ENCODE measurements around the gene PHRF1. TPM values are rescaled to one million over a fixed set of nuclear protein-coding genes. Genes with fewer than 3 reads are reported as not detected.

Gene PHRF1
- total and polyA plus RNA-seq, 8 donors, result 11.2 to 39.3 (median 14.8) TPM

DNA sequence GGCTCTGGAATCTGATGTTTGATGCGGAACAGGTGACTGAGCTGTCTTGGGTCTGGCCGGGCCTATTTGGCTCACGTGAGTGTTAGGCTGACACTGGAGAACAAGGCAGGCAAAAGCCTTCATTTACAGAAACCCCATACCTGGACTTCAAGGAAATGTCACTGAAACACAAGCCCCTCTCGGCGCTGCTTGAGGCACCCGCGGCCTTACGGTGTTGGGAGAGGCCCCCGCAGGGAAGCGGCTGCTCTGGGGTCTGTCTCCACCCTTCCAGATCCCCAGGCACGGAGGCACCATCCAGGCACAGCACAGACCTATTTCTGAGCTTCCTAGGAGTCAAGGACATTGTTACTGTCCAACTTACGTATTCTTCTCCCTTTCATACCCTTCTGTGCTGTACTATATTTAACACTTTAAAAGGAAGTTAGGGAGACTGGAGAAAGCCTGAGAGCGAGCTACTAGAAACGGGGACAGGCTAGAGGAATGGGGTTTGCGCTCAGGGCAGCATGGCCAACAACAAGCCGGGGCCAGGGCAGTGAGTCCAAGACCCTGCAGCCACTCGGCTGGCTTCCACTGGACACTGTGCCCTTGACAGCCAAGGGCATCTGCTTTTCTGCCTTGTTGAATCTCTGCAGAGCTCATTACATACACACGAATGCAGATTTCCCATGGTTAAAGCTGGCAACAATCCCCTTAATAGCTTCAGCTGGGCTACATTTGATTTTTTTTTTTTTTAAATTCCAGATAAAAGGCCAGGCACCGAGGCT is 84.6 kb downstream of the PHRF1 start:
- Histone ChIP-seq H3K4me3 (no peak overlapping the region), H3K27ac (no peak overlapping the region), H3K36me3 (peaks cover 0 to 4% (median 0%) of the 10 kb centered on the region in 3 donors), H3K4me1 (no peaks in the 10 kb centered on the region), H3K9me3 (no peaks in the 10 kb centered on the region), H3K27me3 (no peaks in the 10 kb centered on the region)
- TF ChIP-seq, protein P1, sequence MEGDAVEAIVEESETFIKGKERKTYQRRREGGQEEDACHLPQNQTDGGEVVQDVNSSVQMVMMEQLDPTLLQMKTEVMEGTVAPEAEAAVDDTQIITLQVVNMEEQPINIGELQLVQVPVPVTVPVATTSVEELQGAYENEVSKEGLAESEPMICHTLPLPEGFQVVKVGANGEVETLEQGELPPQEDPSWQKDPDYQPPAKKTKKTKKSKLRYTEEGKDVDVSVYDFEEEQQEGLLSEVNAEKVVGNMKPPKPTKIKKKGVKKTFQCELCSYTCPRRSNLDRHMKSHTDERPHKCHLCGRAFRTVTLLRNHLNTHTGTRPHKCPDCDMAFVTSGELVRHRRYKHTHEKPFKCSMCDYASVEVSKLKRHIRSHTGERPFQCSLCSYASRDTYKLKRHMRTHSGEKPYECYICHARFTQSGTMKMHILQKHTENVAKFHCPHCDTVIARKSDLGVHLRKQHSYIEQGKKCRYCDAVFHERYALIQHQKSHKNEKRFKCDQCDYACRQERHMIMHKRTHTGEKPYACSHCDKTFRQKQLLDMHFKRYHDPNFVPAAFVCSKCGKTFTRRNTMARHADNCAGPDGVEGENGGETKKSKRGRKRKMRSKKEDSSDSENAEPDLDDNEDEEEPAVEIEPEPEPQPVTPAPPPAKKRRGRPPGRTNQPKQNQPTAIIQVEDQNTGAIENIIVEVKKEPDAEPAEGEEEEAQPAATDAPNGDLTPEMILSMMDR (IDR thresholded peaks at IDR 0.05), result no peak
- FAIRE-seq (no peak), ATAC-seq (no peak), DNase-seq (no peak)
- 88 to 89% methylated on average over 19 of the region's 19 CpGs for WGBS, 2 donors
- intact Hi-C loops (cut with DNase I), result loop anchor here in 2 of 3 donors (5.0 kb wide), 1 partner anchor 61 kb away; no protein-coding TSS in a partner anchor

Small RNAs within 50 kb of the gene (microRNA-seq; reads per million reads assigned to microRNA genes)
- gene MIR210, result 57.6 to 159 reads per million in 2 donors

Other genes with a start within 250 kb of the PHRF1 start
- gene B4GALNT4, start 207.0 kb upstream of the PHRF1 start, total RNA-seq, result 1 to 10 TPM in 5 of 6 donors, under 1 TPM in 1; 0.95 to 4.8 (median 1.8) TPM
- gene B4GALNT4, start 207.0 kb upstream of the PHRF1 start, polyA plus RNA-seq, result 10 to 100 TPM in 1 of 2 donors, 1 to 10 TPM in 1; 6.8 to 25.9 TPM
- gene PKP3, start 182.3 kb upstream of the PHRF1 start, total RNA-seq, result 10 to 100 TPM; 23.4 to 36.1 (median 26.2) TPM
- 10 to 100 TPM; 33.8 to 50.5 TPM for gene PKP3, start 182.3 kb upstream of the PHRF1 start, polyA plus RNA-seq
- gene SIGIRR, start 161.5 kb upstream of the PHRF1 start, total RNA-seq, result 10 to 100 TPM; 39.2 to 62.1 (median 46.9) TPM
- 100 to 1,000 TPM; 138 to 158 TPM for gene SIGIRR, start 161.5 kb upstream of the PHRF1 start, polyA plus RNA-seq
- gene ANO9, start 134.5 kb upstream of the PHRF1 start, total RNA-seq, result 10 to 100 TPM in 4 of 6 donors, 1 to 10 TPM in 2; 6.2 to 32.1 (median 12.5) TPM
- gene ANO9, start 134.5 kb upstream of the PHRF1 start, polyA plus RNA-seq, result 10 to 100 TPM; 46.2 to 68.7 TPM
- 10 to 100 TPM; 11.3 to 17.4 (median 15.2) TPM for gene PTDSS2, start 126.2 kb upstream of the PHRF1 start, total RNA-seq
- 10 to 100 TPM; 24.7 to 44.7 TPM for gene PTDSS2, start 126.2 kb upstream of the PHRF1 start, polyA plus RNA-seq
- gene RNH1, start 69.2 kb upstream of the PHRF1 start, total RNA-seq, result 10 to 100 TPM; 38.9 to 65.1 (median 59.1) TPM
- gene RNH1, start 69.2 kb upstream of the PHRF1 start, polyA plus RNA-seq, result 10 to 100 TPM; 66.8 to 87.7 TPM
- gene HRAS, start 40.9 kb upstream of the PHRF1 start, total RNA-seq, result 10 to 100 TPM; 10.4 to 22.6 (median 19.2) TPM
- 100 to 1,000 TPM; 103 to 130 TPM for gene HRAS, start 40.9 kb upstream of the PHRF1 start, polyA plus RNA-seq
- 1 to 10 TPM in 5 of 6 donors, under 1 TPM in 1; 0.98 to 2.0 (median 1.6) TPM for gene LRRC56, start 38.9 kb upstream of the PHRF1 start, total RNA-seq
- 1 to 10 TPM; 5.4 to 7.3 TPM for gene LRRC56, start 38.9 kb upstream of the PHRF1 start, polyA plus RNA-seq
- 1 to 10 TPM; 2.7 to 6.9 (median 5.6) TPM for gene LMNTD2, start 15.7 kb upstream of the PHRF1 start, total RNA-seq
- gene LMNTD2, start 15.7 kb upstream of the PHRF1 start, polyA plus RNA-seq, result 10 to 100 TPM; 10.4 to 24.2 TPM
- 10 to 100 TPM; 17.6 to 35.7 (median 27.9) TPM for gene RASSF7, start 15.5 kb upstream of the PHRF1 start, total RNA-seq
- gene RASSF7, start 15.5 kb upstream of the PHRF1 start, polyA plus RNA-seq, result 100 to 1,000 TPM; 171 to 253 TPM
- 10 to 100 TPM in 2 of 6 donors, 1 to 10 TPM in 4; 4.0 to 30.0 (median 9.1) TPM for gene IRF7, start 39.5 kb downstream of the PHRF1 start, total RNA-seq
- gene IRF7, start 39.5 kb downstream of the PHRF1 start, polyA plus RNA-seq, result 10 to 100 TPM; 33.4 to 36.6 TPM
- gene CDHR5, start 48.5 kb downstream of the PHRF1 start, total RNA-seq, result 1 to 10 TPM in 5 of 6 donors, under 1 TPM in 1; 0.61 to 2.7 (median 1.5) TPM
- 1 to 10 TPM; 1.3 to 4.4 TPM for gene CDHR5, start 48.5 kb downstream of the PHRF1 start, polyA plus RNA-seq
- gene SCT, start 50.7 kb downstream of the PHRF1 start, total RNA-seq, result under 1 TPM in 2 of 6 donors, not detected in 4; 0.58 to 0.69 TPM
- not detected for gene SCT, start 50.7 kb downstream of the PHRF1 start, polyA plus RNA-seq
- gene DRD4, start 60.8 kb downstream of the PHRF1 start, total RNA-seq, result 1 to 10 TPM in 1 of 6 donors, under 1 TPM in 5; 0.28 to 1.4 (median 0.66) TPM
- gene DRD4, start 60.8 kb downstream of the PHRF1 start, polyA plus RNA-seq, result 1 to 10 TPM; 2.4 TPM
- 10 to 100 TPM; 15.9 to 26.9 (median 18.5) TPM for gene DEAF1, start 118.8 kb downstream of the PHRF1 start, total RNA-seq
- gene DEAF1, start 118.8 kb downstream of the PHRF1 start, polyA plus RNA-seq, result 10 to 100 TPM; 28.4 to 33.8 TPM
- 10 to 100 TPM in 4 of 6 donors, 1 to 10 TPM in 2; 8.5 to 16.4 (median 14.2) TPM for gene TMEM80, start 119.3 kb downstream of the PHRF1 start, total RNA-seq
- gene TMEM80, start 119.3 kb downstream of the PHRF1 start, polyA plus RNA-seq, result 10 to 100 TPM; 18.6 to 24.7 TPM
- 100 to 1,000 TPM in 2 of 6 donors, 10 to 100 TPM in 4; 58.1 to 113 (median 71.1) TPM for gene EPS8L2, start 129.8 kb downstream of the PHRF1 start, total RNA-seq
- gene EPS8L2, start 129.8 kb downstream of the PHRF1 start, polyA plus RNA-seq, result 100 to 1,000 TPM; 249 to 286 TPM
- 10 to 100 TPM; 52.5 to 83.9 (median 78.2) TPM for gene TALDO1, start 171.0 kb downstream of the PHRF1 start, total RNA-seq
- gene TALDO1, start 171.0 kb downstream of the PHRF1 start, polyA plus RNA-seq, result 10 to 100 TPM; 50.3 to 70.0 TPM
- gene GATD1, start 201.0 kb downstream of the PHRF1 start, total RNA-seq, result 10 to 100 TPM; 13.6 to 28.9 (median 18.1) TPM
- gene GATD1, start 201.0 kb downstream of the PHRF1 start, polyA plus RNA-seq, result 10 to 100 TPM; 27.9 to 43.2 TPM
- under 1 TPM in 1 of 6 donors, not detected in 5; 0.12 TPM for gene CEND1, start 213.6 kb downstream of the PHRF1 start, total RNA-seq
- gene CEND1, start 213.6 kb downstream of the PHRF1 start, polyA plus RNA-seq, result under 1 TPM; 0.27 to 0.42 TPM
- gene SLC25A22, start 221.8 kb downstream of the PHRF1 start, total RNA-seq, result 10 to 100 TPM; 32.2 to 84.0 (median 41.8) TPM
- 10 to 100 TPM; 40.4 to 45.5 TPM for gene SLC25A22, start 221.8 kb downstream of the PHRF1 start, polyA plus RNA-seq
- gene PIDD1, start 228.8 kb downstream of the PHRF1 start, total RNA-seq, result 10 to 100 TPM in 1 of 6 donors, 1 to 10 TPM in 5; 6.3 to 12.9 (median 8.7) TPM
- gene PIDD1, start 228.8 kb downstream of the PHRF1 start, polyA plus RNA-seq, result 10 to 100 TPM; 53.1 to 70.9 TPM
- 1,000 to 10,000 TPM in 5 of 6 donors, 100 to 1,000 TPM in 1; 944 to 1,591 (median 1,137) TPM for gene RPLP2, start 233.5 kb downstream of the PHRF1 start, total RNA-seq
- 1,000 to 10,000 TPM in 1 of 2 donors, 100 to 1,000 TPM in 1; 761 to 1,687 TPM for gene RPLP2, start 233.5 kb downstream of the PHRF1 start, polyA plus RNA-seq
- 100 to 1,000 TPM in 1 of 6 donors, 10 to 100 TPM in 5; 59.1 to 109 (median 82.1) TPM for gene PNPLA2, start 242.4 kb downstream of the PHRF1 start, total RNA-seq
- gene PNPLA2, start 242.4 kb downstream of the PHRF1 start, polyA plus RNA-seq, result 100 to 1,000 TPM; 233 to 234 TPM

Data from pancreas (tissue), 10 donors.